H1 (cell line): ENCODE measurements around the gene SERGEF.

Source experiments
- CHD2 ChIP-seq: IDR thresholded peaks from 2 replicates; pipeline ENCODE4 v1.6.1; 2012; ENCODE audit warnings: low read length, improper control_type of control experiment
- EZH2 ChIP-seq: fragments of 200-600 bp; sonication (generic); IDR thresholded peaks from 2 replicates; pipeline ENCODE4 v1.7.1; 2012; ENCODE audit warnings: low read depth, mild to moderate bottlenecking, moderate library complexity, low read length, inconsistent platforms; ENCODE audit not compliant: severe bottlenecking
- HDAC6 ChIP-seq: IDR thresholded peaks from one replicate; pipeline ENCODE4 v1.7.1; 2012; ENCODE audit warnings: low read depth, mild to moderate bottlenecking, inconsistent platforms, low read length, moderate library complexity
- JUND ChIP-seq: IDR thresholded peaks from 2 replicates; pipeline ENCODE4 v1.6.1; 2011; ENCODE audit warnings: mild to moderate bottlenecking, improper control_type of control experiment, low read length
- POLR2A ChIP-seq, 2 experiments: IDR thresholded peaks; 1 replicate in 1 of 2; 2 replicates in 1 of 2; pipeline ENCODE4 v1.6.1; 2011; ENCODE audit warnings: low read depth in 2 of 2, low read length in 2 of 2, mild to moderate bottlenecking in 2 of 2; ENCODE audit errors: control extremely low read depth in 1 of 2
- RFX5 ChIP-seq: IDR thresholded peaks from 2 replicates; pipeline ENCODE4 v1.6.1; 2011; ENCODE audit warnings: low read depth, low read length, improper control_type of control experiment, borderline replicate concordance
- SIN3A ChIP-seq, 2 experiments: IDR thresholded peaks in 1 of 2; conservative IDR thresholded peaks in 1 of 2; 2 replicates each; pipeline ENCODE4 v1.6.1; 2011 to 2012; ENCODE audit warnings: low read length in 2 of 2, improper control_type of control experiment in 1 of 2, low read depth in 1 of 2, mild to moderate bottlenecking in 1 of 2
- TCF12 ChIP-seq: IDR thresholded peaks from 2 replicates; pipeline ENCODE4 v1.6.1; 2011; ENCODE audit warnings: low read depth, mild to moderate bottlenecking, low read length
- TF ChIP-seq, protein P1 (sequence below), 3 experiments: IDR thresholded peaks; 1 replicate in 2 of 3; 2 replicates in 1 of 3; pipeline versions ENCODE4 v1.5.1 to v1.6.1; 2011; ENCODE audit warnings: low read length in 3 of 3, mild to moderate bottlenecking in 3 of 3, inconsistent platforms in 2 of 3, low read depth in 1 of 3, moderate library complexity in 1 of 3; ENCODE audit not compliant: insufficient read depth in 1 of 3; ENCODE audit errors: control extremely low read depth in 1 of 3
- TF ChIP-seq, protein P2 (sequence below): IDR thresholded peaks from 2 replicates; pipeline ENCODE4 v1.6.1; 2012; ENCODE audit warnings: low read length, inconsistent platforms

DNA sequence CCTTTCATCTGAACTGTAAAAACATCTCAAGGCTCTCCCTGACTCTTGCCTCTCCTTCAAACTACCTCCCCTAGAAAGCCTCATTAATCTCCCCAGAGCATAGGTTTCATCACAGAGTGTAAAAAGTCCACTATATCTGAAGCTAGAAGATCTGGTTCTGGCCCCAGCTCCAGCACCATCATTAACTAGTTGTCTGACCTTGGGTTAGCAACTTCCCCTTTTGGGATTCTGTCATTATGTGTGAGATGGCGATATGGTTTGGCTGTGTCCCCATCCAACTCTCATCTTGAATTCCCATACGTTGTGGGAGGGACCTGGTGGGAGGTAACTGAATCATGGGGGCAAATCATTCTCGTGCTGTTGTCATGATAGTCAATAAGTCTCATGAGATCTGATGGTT lies 181.0 kb downstream of the SERGEF start:
- TF ChIP-seq, protein P1, sequence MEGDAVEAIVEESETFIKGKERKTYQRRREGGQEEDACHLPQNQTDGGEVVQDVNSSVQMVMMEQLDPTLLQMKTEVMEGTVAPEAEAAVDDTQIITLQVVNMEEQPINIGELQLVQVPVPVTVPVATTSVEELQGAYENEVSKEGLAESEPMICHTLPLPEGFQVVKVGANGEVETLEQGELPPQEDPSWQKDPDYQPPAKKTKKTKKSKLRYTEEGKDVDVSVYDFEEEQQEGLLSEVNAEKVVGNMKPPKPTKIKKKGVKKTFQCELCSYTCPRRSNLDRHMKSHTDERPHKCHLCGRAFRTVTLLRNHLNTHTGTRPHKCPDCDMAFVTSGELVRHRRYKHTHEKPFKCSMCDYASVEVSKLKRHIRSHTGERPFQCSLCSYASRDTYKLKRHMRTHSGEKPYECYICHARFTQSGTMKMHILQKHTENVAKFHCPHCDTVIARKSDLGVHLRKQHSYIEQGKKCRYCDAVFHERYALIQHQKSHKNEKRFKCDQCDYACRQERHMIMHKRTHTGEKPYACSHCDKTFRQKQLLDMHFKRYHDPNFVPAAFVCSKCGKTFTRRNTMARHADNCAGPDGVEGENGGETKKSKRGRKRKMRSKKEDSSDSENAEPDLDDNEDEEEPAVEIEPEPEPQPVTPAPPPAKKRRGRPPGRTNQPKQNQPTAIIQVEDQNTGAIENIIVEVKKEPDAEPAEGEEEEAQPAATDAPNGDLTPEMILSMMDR (IDR thresholded peaks at IDR 0.05; ENCODE audit: control extremely low read depth in 1 of 3, insufficient read depth in 1 of 3, low read depth in 1 of 3, low read length in 3 of 3): no peak
- TF ChIP-seq CHD2: no peak
- no peak for TF ChIP-seq JUND
- no peak for TF ChIP-seq SIN3A (conservative IDR thresholded peaks at IDR 0.05 in 1 of 2, IDR thresholded peaks at IDR 0.05 in 1 of 2; ENCODE audit: low read depth in 1 of 2, low read length in 2 of 2)
- no peak for TF ChIP-seq TCF12
- no peak for TF ChIP-seq RFX5
- no peak for TF ChIP-seq HDAC6
- no peak for TF ChIP-seq POLR2A (IDR thresholded peaks at IDR 0.05; ENCODE audit: control extremely low read depth in 1 of 2, low read depth in 2 of 2, low read length in 2 of 2)
- no peak for TF ChIP-seq EZH2
- TF ChIP-seq, protein P2, sequence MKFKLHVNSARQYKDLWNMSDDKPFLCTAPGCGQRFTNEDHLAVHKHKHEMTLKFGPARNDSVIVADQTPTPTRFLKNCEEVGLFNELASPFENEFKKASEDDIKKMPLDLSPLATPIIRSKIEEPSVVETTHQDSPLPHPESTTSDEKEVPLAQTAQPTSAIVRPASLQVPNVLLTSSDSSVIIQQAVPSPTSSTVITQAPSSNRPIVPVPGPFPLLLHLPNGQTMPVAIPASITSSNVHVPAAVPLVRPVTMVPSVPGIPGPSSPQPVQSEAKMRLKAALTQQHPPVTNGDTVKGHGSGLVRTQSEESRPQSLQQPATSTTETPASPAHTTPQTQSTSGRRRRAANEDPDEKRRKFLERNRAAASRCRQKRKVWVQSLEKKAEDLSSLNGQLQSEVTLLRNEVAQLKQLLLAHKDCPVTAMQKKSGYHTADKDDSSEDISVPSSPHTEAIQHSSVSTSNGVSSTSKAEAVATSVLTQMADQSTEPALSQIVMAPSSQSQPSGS: no peak
